ENCODE data around the gene MEI1. TPM values are rescaled to one million over a fixed set of nuclear protein-coding genes. Genes with fewer than 3 reads are reported as not detected.
"Not testable (repeated sequence)": the region's sequence is repeated elsewhere in the genome, so short reads cannot be mapped to it uniquely, and the experiment has no call there.

Gene MEI1
- total and polyA plus RNA-seq, 2 of the 4 experiments (the other 2 are of a cell fraction): 0.90 to 2.6 TPM

GRCh38 chr22:41834005-41834944 is 135.0 kb downstream of the MEI1 start (continued):
- no peak for TF ChIP-seq SMC3 (IDR thresholded peaks at IDR 0.05; ENCODE audit: low read depth, low read length)

- H3K36me3 ChIP-seq (ENCODE audit: control insufficient read depth, insufficient read depth, low read length); CTCF ChIA-PET; ATAC-seq (ENCODE audit: low read depth); BruUV-seq (replicated peaks); in situ Hi-C loops (cut with MboI; ENCODE audit: low sequenced_read_pairs); H3K4me2 ChIP-seq (ENCODE audit: low read depth, low read length); H4K8ac ChIP-seq (ENCODE audit: low read depth in 2 of 2, low read length in 2 of 2); H3K4ac ChIP-seq (ENCODE audit: low read depth, low read length); H3K23ac ChIP-seq (ENCODE audit: low read depth, low read length); H2AFZ ChIP-seq (replicated peaks; ENCODE audit: low read length, poor library complexity); intact Hi-C loops (cut with micrococcal nuclease); H3K27ac ChIP-seq (ENCODE audit: insufficient read depth, low read length); DNase-seq; H3K9me1 ChIP-seq (ENCODE audit: insufficient read depth, low read length); H3K14ac ChIP-seq (replicated peaks; ENCODE audit: low read depth, low read length); H2BK20ac ChIP-seq (ENCODE audit: low read depth, low read length); H3K27me3 ChIP-seq (ENCODE audit: control insufficient read depth, insufficient read depth, low read length); H4K91ac ChIP-seq (ENCODE audit: insufficient read depth, low read depth, low read length); H2BK120ac ChIP-seq (ENCODE audit: low read depth, low read length); H3K4me1 ChIP-seq (ENCODE audit: control insufficient read depth, insufficient read depth, low read length); H3K56ac ChIP-seq (ENCODE audit: extremely low read depth, insufficient read depth, low read length); H3K9ac ChIP-seq (ENCODE audit: low read depth, low read length); H4K5ac ChIP-seq (ENCODE audit: low read depth, low read length); H2AK9ac ChIP-seq (replicated peaks; ENCODE audit: low read depth, low read length, poor library complexity); H3K9me3 ChIP-seq (ENCODE audit: control insufficient read depth, insufficient read depth, low read length); POLR2A ChIA-PET (ENCODE audit: unreplicated experiment); H3K18ac ChIP-seq (ENCODE audit: low read depth, low read length); dilution Hi-C loops (cut with HindIII; ENCODE audit: low sequenced_read_pairs, unreplicated experiment); H2BK5ac ChIP-seq (ENCODE audit: low read depth, low read length, poor library complexity, severe bottlenecking); H2BK15ac ChIP-seq (ENCODE audit: low read depth, low read length); H3K4me3 ChIP-seq (ENCODE audit: insufficient read depth, low read depth, low read length); H2AK5ac ChIP-seq (ENCODE audit: low read depth, low read length): not testable (repeated sequence)
- WGBS, 2 experiments (ENCODE audit: extremely low coverage in 2 of 2, insufficient read length in 1 of 2): 94% methylated on average over 3 of the region's 8 CpGs; no CpG with 5 or more reads in 1 of the 2 experiments
- Histone ChIP-seq H4K20me1 (ENCODE audit: insufficient read depth, low read length) (peaks cover 31% of the 10 kb centered on the region), H3K79me1 (ENCODE audit: low read depth in 1 of 2, low read length in 2 of 2) (peaks cover 14 to 61% of the 10 kb centered on the region in 2 experiments; a peak in 3 of 4 replicates)
These were observed 136.2 kb downstream of the MEI1 start for GRCh38 chr22:41835462-41835861.
